HepG2 (cell line): Measurements from ENCODE around the gene COL26A1. TPM values are rescaled to one million over a fixed set of nuclear protein-coding genes. Genes with fewer than 3 reads are reported as not detected.

Source experiments
- ATAC-seq: fragments of 200-7000 bp; cut with Tn5 transposase; 3 replicates; pipeline ENCODE4 v1.9.1; 2020; ENCODE audit warnings: mild to moderate bottlenecking, moderate library complexity
- BruUV-seq: library from RNA; stranded (reverse); fragments of 400-500 nt; replicated peaks from 2 replicates; lab custom pipeline; 2021; lab: Mats Ljungman, UMichigan
- CTCF ChIA-PET: fragments of 300-600 bp; formaldehyde crosslinking; extraction: SDS; loops from one replicate; lab custom pipeline; 2021; ENCODE audit warnings: low total read pairs, inconsistent platforms, low intra/inter-chr PET ratio; lab: Yijun Ruan, JAX
- POLR2A ChIA-PET: fragments of 350-600 bp; sonication (Branson Sonifier 250); formaldehyde crosslinking; loops from one replicate; lab custom pipeline; 2020; ENCODE audit warnings: antibody characterized with exemption, inconsistent platforms; lab: Yijun Ruan, JAX
- DNase-seq: peaks from one replicate; pipeline ENCODE4 v3.0.0-alpha.2; 2015; ENCODE audit warnings: low spot score
- FAIRE-seq: peaks from 3 replicates; lab custom pipeline; 2011; peaks lifted over from hg19 to GRCh38; lab: Jason Lieb, UNC
- H2AFZ ChIP-seq: one replicate; pipeline ENCODE4 v1.6.1; 2011; ENCODE audit warnings: low read length, inconsistent platforms
- H3K27ac ChIP-seq: fragments of 300-600 bp; 3 replicates; pipeline ENCODE4 v1.8.0; 2011; ENCODE audit warnings: mixed run types, mild to moderate bottlenecking, mixed read lengths, low read length, inconsistent platforms; ENCODE audit not compliant: insufficient read depth; ENCODE audit errors: extremely low read length
- H3K27me3 ChIP-seq, 2 experiments: fragments of 200-600 bp in 1 of 2; 2 replicates in 1 of 2; 3 replicates in 1 of 2; pipeline versions ENCODE4 v1.6.0 to v1.8.0; 2011; ENCODE audit warnings: low read length in 2 of 2, mild to moderate bottlenecking in 2 of 2, moderate library complexity in 2 of 2, inconsistent platforms in 1 of 2; ENCODE audit not compliant: insufficient read depth in 2 of 2, control insufficient read depth in 1 of 2
- H3K36me3 ChIP-seq, 2 experiments: fragments of 200-600 bp in 1 of 2; replicated peaks in 1 of 2; 2 replicates in 1 of 2; 3 replicates in 1 of 2; pipeline versions ENCODE4 v1.5.1 to v1.8.0; 2011; ENCODE audit warnings: low read length in 2 of 2, inconsistent platforms in 1 of 2; ENCODE audit not compliant: insufficient read depth in 2 of 2, control insufficient read depth in 1 of 2
- H3K4me1 ChIP-seq: 2 replicates; pipeline ENCODE4 v1.5.1; 2012; ENCODE audit warnings: low read length, inconsistent platforms; ENCODE audit not compliant: insufficient read depth
- H3K4me2 ChIP-seq: 2 replicates; pipeline ENCODE4 v1.6.0; 2011; ENCODE audit warnings: low read depth, low read length, inconsistent platforms
- H3K4me3 ChIP-seq, 3 experiments: fragments of 200-600 bp in 1 of 3; sonication (generic), shearing (Covaris generic) in 1 of 3; replicated peaks in 1 of 3; 2 replicates each; pipeline ENCODE4 v1.5.1; 2011 to 2016; ENCODE audit warnings: low read length in 3 of 3, inconsistent platforms in 2 of 3, low read depth in 2 of 3, mild to moderate bottlenecking in 2 of 3, control low read depth in 1 of 3, mixed read lengths in 1 of 3; ENCODE audit not compliant: insufficient read depth in 1 of 3
- H3K79me2 ChIP-seq: one replicate; pipeline ENCODE4 v1.6.1; 2011; ENCODE audit warnings: low read length, inconsistent platforms; ENCODE audit not compliant: insufficient read depth
- H3K9ac ChIP-seq: 2 replicates; pipeline ENCODE4 v1.6.0; 2011; ENCODE audit warnings: mild to moderate bottlenecking, low read depth, low read length, inconsistent platforms; ENCODE audit not compliant: insufficient read depth
- H3K9me3 ChIP-seq: 2 replicates; pipeline ENCODE4 v1.5.1; 2012; ENCODE audit warnings: mild to moderate bottlenecking, low read length
- H4K20me1 ChIP-seq: 2 replicates; pipeline ENCODE4 v1.6.0; 2011; ENCODE audit warnings: inconsistent platforms, mild to moderate bottlenecking, low read length, moderate library complexity; ENCODE audit not compliant: insufficient read depth
- ADNP ChIP-seq: sonication (generic); formaldehyde crosslinking; IDR thresholded peaks from 2 replicates; pipeline ENCODE4 v1.4.0; 2020; ENCODE audit warnings: missing genetic modification reagents
- NR2F6 ChIP-seq, 2 experiments: IDR thresholded peaks; 2 replicates each; pipeline ENCODE4 v1.6.1; 2016; ENCODE audit warnings: antibody characterized with exemption in 1 of 2, mild to moderate bottlenecking in 1 of 2
- SETDB1 ChIP-seq: sonication (generic); formaldehyde crosslinking; IDR thresholded peaks from 2 replicates; pipeline ENCODE4 v1.5.1; 2020; ENCODE audit warnings: missing genetic modification reagents, mild to moderate bottlenecking, borderline replicate concordance
- ZNF3 ChIP-seq: IDR thresholded peaks from 2 replicates; pipeline ENCODE4 v1.7.0; 2017; ENCODE audit warnings: inconsistent platforms
- ZNF432 ChIP-seq: sonication (generic); formaldehyde crosslinking; IDR thresholded peaks from 2 replicates; pipeline ENCODE4 v1.5.0; 2020; ENCODE audit warnings: missing genetic modification reagents, mild to moderate bottlenecking, borderline replicate concordance
- ZNF766 ChIP-seq: sonication (generic); formaldehyde crosslinking; IDR thresholded peaks from 2 replicates; pipeline ENCODE4 v1.5.0; 2020; ENCODE audit warnings: missing genetic modification reagents, borderline replicate concordance
- WGBS: methylation state at CpG from one replicate; pipeline ENCODE4 v1.1.6; 2017; ENCODE audit warnings: low lambda C conversion rate; 5-methylcytosine and 5-hydroxymethylcytosine counted together
- in situ Hi-C: cut with HindIII; loops from 2 replicates; pipeline ENCODE4 v1.10.0; 2017; ENCODE audit warnings: low pct_unique_long_range_greater_than_20kb; ENCODE audit not compliant: extremely low pct_ligation_motif_present
- intact Hi-C: fragments of 100-400 bp; cut with micrococcal nuclease; formaldehyde crosslinking; loops from one replicate; pipeline ENCODE4 v1.10.0; 2022; ENCODE audit not compliant: unreplicated experiment
- polyA plus RNA-seq, 8 experiments: library from polyadenylated mRNA; depleted of rRNA in 3 of 8; stranded (reverse) in 7 of 8; unstranded in 1 of 8; fragments of >200 nt; fragmentation: Illumina TruSeq in 4 of 8; extraction: Trizol in 4 of 8; gene quantifications; 2 replicates each; pipeline versions ENCODE4 v1.2.1 to v1.2.3, GENCODE V29; 2011 to 2016; ENCODE audit warnings: low read depth in 4 of 8, missing spikeins in 1 of 8, mixed read lengths in 1 of 8; ENCODE audit not compliant: insufficient read depth in 1 of 8
- total RNA-seq, 5 experiments: library from RNA; depleted of rRNA; stranded (reverse); fragments of >200 nt; fragmentation: Illumina TruSeq; extraction: Trizol; gene quantifications; 2 replicates each; pipeline ENCODE4 v1.2.3, GENCODE V29; 2016; ENCODE audit warnings: low read depth in 1 of 5
- TF ChIP-seq, protein P1 (sequence below): sonication (generic); formaldehyde crosslinking; IDR thresholded peaks from 2 replicates; pipeline ENCODE4 v1.8.0; 2022; ENCODE audit warnings: missing genetic modification reagents, mild to moderate bottlenecking, inconsistent platforms, borderline replicate concordance

COL26A1 gene
- total and polyA plus RNA-seq, 2 of the 13 experiments (the other 11 are each of a cell fraction or from before 2014, with no cell fraction given): 7.8 to 9.2 TPM

DNA sequence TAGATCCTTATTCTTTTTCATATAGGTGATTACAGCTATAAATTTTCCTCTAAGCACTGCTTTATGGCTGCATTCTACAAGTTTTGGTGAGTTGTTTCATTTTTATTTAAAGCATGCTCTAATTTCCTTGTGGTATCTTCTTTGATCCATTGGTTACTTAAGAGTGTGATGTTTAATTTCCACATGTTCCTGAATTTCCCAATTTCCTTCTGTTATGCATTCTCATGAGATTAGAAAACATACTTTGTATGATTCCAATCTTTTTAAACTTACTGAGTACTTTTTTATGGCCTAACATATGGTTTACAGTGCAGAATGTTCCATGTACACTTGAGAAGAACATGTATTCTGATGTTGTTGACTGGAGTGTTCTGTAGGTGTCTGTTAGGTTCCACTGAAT lies 213.0 kb downstream of the COL26A1 start (continued):
- TF ChIP-seq, protein P1, sequence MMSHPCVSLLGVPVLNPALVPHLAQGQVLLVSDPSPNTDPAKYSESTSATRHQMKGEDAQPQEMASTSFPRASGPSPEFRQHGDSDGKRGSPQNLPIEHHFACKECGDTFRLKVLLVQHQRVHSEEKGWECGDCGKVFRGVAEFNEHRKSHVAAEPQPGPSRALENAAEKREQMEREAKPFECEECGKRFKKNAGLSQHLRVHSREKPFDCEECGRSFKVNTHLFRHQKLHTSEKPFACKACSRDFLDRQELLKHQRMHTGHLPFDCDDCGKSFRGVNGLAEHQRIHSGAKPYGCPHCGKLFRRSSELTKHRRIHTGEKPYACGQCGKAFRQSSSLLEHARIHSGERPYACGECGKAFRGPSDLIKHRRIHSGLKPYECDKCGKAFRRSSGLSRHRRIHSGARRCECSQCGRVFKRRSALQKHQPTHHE (CRISPR knock-in tag): no peak
- TF ChIP-seq ZNF3 (no peak), ADNP (no peak)

DNA sequence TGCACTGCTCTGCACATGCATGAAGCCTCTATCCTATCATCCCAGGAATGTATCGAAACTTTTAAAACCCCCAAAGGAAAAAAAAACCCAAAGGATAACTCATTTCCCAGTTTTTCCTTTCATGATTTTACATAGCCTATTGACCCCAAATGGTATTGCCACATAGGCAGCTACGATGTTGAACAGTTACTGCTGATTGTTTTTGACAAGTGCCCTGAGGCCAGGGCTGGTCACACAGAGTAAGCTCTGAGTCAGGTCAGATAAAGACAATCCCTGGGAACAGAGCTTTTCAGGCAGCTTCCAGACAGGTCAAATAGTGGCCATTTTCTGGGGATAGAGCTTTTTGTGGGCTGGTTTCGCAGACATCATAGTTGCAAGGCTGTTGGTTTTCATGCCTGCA lies 214.3 kb downstream of the COL26A1 start:
- FAIRE-seq: no peak
- intact Hi-C loops: no loop called here
- TF ChIP-seq NR2F6 (IDR thresholded peaks at IDR 0.05): 0 out of 2 replicates have a peak, but pooled peaks have one; percentile 24
- no peak for TF ChIP-seq NR2F6 (CRISPR knock-in tag; IDR thresholded peaks at IDR 0.05)
- TF ChIP-seq ZNF766 (CRISPR knock-in tag): no peak
- peak; percentile 99 for TF ChIP-seq ZNF432 (CRISPR knock-in tag)
- TF ChIP-seq SETDB1 (CRISPR knock-in tag): 0 out of 2 replicates have a peak, but pooled peaks have one; percentile 63
- TF ChIP-seq, all 625 proteins: peak for 3
- no peak for DNase-seq
- Histone ChIP-seq H3K36me3 (no peaks in the 10 kb centered on the region), H3K9ac (no peak overlapping the region), H4K20me1 (no peaks in the 10 kb centered on the region), H3K4me3 (no peak overlapping the region), H2AFZ (no peak overlapping the region), H3K4me1 (no peaks in the 10 kb centered on the region), H3K27ac (no peak overlapping the region), H3K27me3 (no peaks in the 10 kb centered on the region), H3K9me3 (peaks cover 21% of the 10 kb centered on the region), H3K4me2 (no peak overlapping the region), H3K79me2 (no peaks in the 10 kb centered on the region)
- in situ Hi-C loops: no loop called here
- ATAC-seq: no peak
- POLR2A ChIA-PET: no interaction called here
- 49% methylated on average over 3 of the region's 3 CpGs for WGBS
- CTCF ChIA-PET: no interaction called here
- no TSS peak for BruUV-seq
